ENCODE results near the gene MINDY1. TPM values are rescaled to one million over a fixed set of nuclear protein-coding genes. Genes with fewer than 3 reads are reported as not detected.

Gene MINDY1
- total RNA-seq, 1 experiment from 2014 or later, result 15.8 TPM

DNA sequence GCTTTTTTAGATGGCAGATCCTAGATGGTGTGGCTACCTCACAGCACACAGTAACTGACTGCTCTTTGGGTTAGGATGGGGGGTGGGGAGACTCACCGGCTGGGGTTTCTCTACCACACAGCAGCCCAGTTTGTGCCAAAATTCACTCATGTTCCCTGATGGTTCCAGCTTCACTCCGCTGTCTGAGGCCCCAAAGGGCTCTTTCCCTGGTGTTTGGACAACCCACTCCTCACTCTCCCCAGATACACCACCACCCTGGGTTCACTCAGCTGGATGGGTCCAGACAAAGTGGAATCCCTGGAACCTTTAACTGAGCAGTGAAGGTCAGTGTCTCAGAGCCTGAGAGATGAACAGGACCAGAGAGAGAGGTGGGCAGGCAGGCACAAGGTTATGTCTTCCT lies 48.9 kb upstream of the MINDY1 start:
- no peak for ATAC-seq
- in situ Hi-C loops (cut with HindIII; ENCODE audit: low pct_unique_long_range_greater_than_20kb, low sequenced_read_pairs), result no loop called here
- intact Hi-C loops (cut with micrococcal nuclease; ENCODE audit: unreplicated experiment), result no loop called here

DNA sequence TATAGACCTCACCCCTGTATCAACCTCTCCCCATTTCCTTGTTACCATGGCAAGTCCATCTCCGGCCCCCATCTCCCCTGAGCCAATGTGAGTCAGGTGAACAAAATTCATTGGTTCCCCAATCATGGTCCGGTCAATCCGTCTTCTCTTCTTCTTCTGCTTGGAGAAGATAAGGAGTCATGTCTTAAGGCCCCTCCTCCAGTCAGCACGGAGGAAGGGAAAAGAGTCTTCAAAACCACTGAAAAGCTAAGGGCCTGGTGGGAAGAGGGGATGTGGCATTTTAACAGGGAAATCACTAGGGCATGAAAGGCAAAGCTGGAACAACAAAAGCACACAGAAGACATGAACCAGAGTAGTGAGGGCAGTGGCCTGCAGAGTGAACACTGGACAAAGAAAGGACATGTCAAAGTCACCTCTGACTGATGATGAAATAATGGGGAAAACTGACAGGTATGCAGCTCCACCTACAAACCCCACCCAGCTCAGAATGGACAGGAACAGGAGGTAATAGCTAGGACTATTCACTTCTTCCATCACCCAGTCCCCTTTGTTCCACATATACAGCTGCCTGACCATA lies 48.4 kb upstream of the MINDY1 start:
- DNase-seq (ENCODE audit: low read depth, low spot score) (no peak), ATAC-seq (no peak)
- in situ Hi-C loops (cut with HindIII; ENCODE audit: low pct_unique_long_range_greater_than_20kb, low sequenced_read_pairs) (no loop called here), intact Hi-C loops (cut with micrococcal nuclease; ENCODE audit: unreplicated experiment) (no loop called here)
- ChIA-PET POLR2A (no interaction called here), CTCF (no interaction called here)
- Histone ChIP-seq H3K4me3 (ENCODE audit: low read depth in 2 of 2, low read length in 2 of 2) (no peak overlapping the region), H3K4me1 (ENCODE audit: control insufficient read depth, insufficient read depth, low read length) (peaks cover 21% of the 10 kb centered on the region), H3K27me3 (ENCODE audit: control insufficient read depth, insufficient read depth, low read length) (no peaks in the 10 kb centered on the region), H3K9me3 (ENCODE audit: control insufficient read depth, insufficient read depth, low read depth, low read length) (no peaks in the 10 kb centered on the region), H3K36me3 (ENCODE audit: control insufficient read depth, insufficient read depth, low read length) (peaks cover 21% of the 10 kb centered on the region), H3K27ac (ENCODE audit: low read length) (no peak overlapping the region; the same call in 1 of the 2 replicates)
- TF ChIP-seq, protein P1, sequence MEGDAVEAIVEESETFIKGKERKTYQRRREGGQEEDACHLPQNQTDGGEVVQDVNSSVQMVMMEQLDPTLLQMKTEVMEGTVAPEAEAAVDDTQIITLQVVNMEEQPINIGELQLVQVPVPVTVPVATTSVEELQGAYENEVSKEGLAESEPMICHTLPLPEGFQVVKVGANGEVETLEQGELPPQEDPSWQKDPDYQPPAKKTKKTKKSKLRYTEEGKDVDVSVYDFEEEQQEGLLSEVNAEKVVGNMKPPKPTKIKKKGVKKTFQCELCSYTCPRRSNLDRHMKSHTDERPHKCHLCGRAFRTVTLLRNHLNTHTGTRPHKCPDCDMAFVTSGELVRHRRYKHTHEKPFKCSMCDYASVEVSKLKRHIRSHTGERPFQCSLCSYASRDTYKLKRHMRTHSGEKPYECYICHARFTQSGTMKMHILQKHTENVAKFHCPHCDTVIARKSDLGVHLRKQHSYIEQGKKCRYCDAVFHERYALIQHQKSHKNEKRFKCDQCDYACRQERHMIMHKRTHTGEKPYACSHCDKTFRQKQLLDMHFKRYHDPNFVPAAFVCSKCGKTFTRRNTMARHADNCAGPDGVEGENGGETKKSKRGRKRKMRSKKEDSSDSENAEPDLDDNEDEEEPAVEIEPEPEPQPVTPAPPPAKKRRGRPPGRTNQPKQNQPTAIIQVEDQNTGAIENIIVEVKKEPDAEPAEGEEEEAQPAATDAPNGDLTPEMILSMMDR (IDR thresholded peaks at IDR 0.05), result no peak
- TF ChIP-seq REST (IDR thresholded peaks at IDR 0.05; ENCODE audit: insufficient read depth in 1 of 2, low read depth in 2 of 2, low read length in 1 of 2) (no peak), POLR2AphosphoS5 (IDR thresholded peaks at IDR 0.05; ENCODE audit: low read depth, low read length) (no peak), TCF7L2 (IDR thresholded peaks at IDR 0.05; ENCODE audit: low read depth, low read length) (no peak), SIN3A (IDR thresholded peaks at IDR 0.05; ENCODE audit: borderline replicate concordance, insufficient read depth, low read depth, low read length) (no peak)
- BruUV-seq (replicated peaks), result no TSS peak

More for the DNA sequence above, 48.9 kb upstream of the MINDY1 start:
- no peak for TF ChIP-seq REST (IDR thresholded peaks at IDR 0.05; ENCODE audit: insufficient read depth in 1 of 2, low read depth in 2 of 2, low read length in 1 of 2)
- TF ChIP-seq SIN3A (IDR thresholded peaks at IDR 0.05; ENCODE audit: borderline replicate concordance, insufficient read depth, low read depth, low read length), result no peak
- TF ChIP-seq POLR2AphosphoS5 (IDR thresholded peaks at IDR 0.05; ENCODE audit: low read depth, low read length), result no peak
- Histone ChIP-seq H3K4me1 (ENCODE audit: control insufficient read depth, insufficient read depth, low read length) (peaks cover 21% of the 10 kb centered on the region), H3K9me3 (ENCODE audit: control insufficient read depth, insufficient read depth, low read depth, low read length) (no peaks in the 10 kb centered on the region), H3K4me3 (ENCODE audit: low read depth in 2 of 2, low read length in 2 of 2) (no peak overlapping the region), H3K27ac (ENCODE audit: low read length) (peak overlapping the region; percentile 45; the same call in 1 of the 2 replicates), H3K36me3 (ENCODE audit: control insufficient read depth, insufficient read depth, low read length) (peaks cover 21% of the 10 kb centered on the region), H3K27me3 (ENCODE audit: control insufficient read depth, insufficient read depth, low read length) (no peaks in the 10 kb centered on the region)
- POLR2A ChIA-PET, result no interaction called here
- DNase-seq (ENCODE audit: low read depth, low spot score), result no peak
- CTCF ChIA-PET, result no interaction called here
- BruUV-seq (replicated peaks), result no TSS peak
